ENCODE data around the gene CCSER2. TPM values are rescaled to one million over a fixed set of nuclear protein-coding genes. Genes with fewer than 3 reads are reported as not detected.
A peak's percentile ranks its signal among the peaks of the same experiment; 100 is the strongest.

Gene CCSER2
- total and polyA plus RNA-seq, 2 experiments from 2014 or later: 30.6 to 76.8 TPM

- no peak overlapping the region for H3K27ac ChIP-seq
- H3K4me2 ChIP-seq (ENCODE audit: unreplicated experiment): no peak overlapping the region
- no peaks in the 10 kb centered on the region for H3F3A ChIP-seq (ENCODE audit: insufficient read depth)
- WGBS, 2 experiments (ENCODE audit: low coverage in 1 of 2, low lambda C conversion rate in 2 of 2, missing lambda C conversion rate in 2 of 2): 64 to 66% methylated on average over 2 of the region's 2 CpGs
- TF ChIP-seq EZH2 (IDR thresholded peaks at IDR 0.05; ENCODE audit: insufficient read depth, poor library complexity, severe bottlenecking): no peak
- TF ChIP-seq EZH2phosphoT487 (IDR thresholded peaks at IDR 0.05; ENCODE audit: insufficient read depth, low read depth): no peak
- H3K36me3 ChIP-seq (ENCODE audit: low read depth): peaks cover 2% of the 10 kb centered on the region; the same call in 1 of the 2 replicates
- H2AFZ ChIP-seq: no peak overlapping the region
- no peaks in the 10 kb centered on the region for H3K9me3 ChIP-seq (ENCODE audit: low read depth)
- no peak for DNase-seq
- H3K4me3 ChIP-seq: no peak overlapping the region
- H3K27me3 ChIP-seq (replicated peaks; ENCODE audit: insufficient read depth): no peaks in the 10 kb centered on the region
- H4K20me1 ChIP-seq (ENCODE audit: insufficient read depth): peaks cover 8% of the 10 kb centered on the region; the same call in 1 of the 2 replicates
- H3K4me1 ChIP-seq (ENCODE audit: insufficient read depth): no peaks in the 10 kb centered on the region
- in situ Hi-C loops (cut with MboI): no loop called here
- H3K9ac ChIP-seq: no peak overlapping the region
- H3K79me2 ChIP-seq (ENCODE audit: insufficient read depth): peaks cover 84% of the 10 kb centered on the region
- no peaks in the 10 kb centered on the region for H3K9me2 ChIP-seq (ENCODE audit: insufficient read depth)
These were observed 46.1 kb downstream of the CCSER2 start for GRCh38 chr10:84374455-84374854.

GRCh38 chr10:84375011-84375410 is 46.6 kb downstream of the CCSER2 start:
- H3K9me2 ChIP-seq (ENCODE audit: insufficient read depth): no peaks in the 10 kb centered on the region
- DNase-seq: peak; percentile 65
- H3K36me3 ChIP-seq (ENCODE audit: low read depth): peaks cover 2% of the 10 kb centered on the region; the same call in 1 of the 2 replicates
- no peak overlapping the region for H3K27ac ChIP-seq
- H3K4me1 ChIP-seq (ENCODE audit: insufficient read depth): no peaks in the 10 kb centered on the region
- H4K20me1 ChIP-seq (ENCODE audit: insufficient read depth): peaks cover 4% of the 10 kb centered on the region; the same call in 1 of the 2 replicates
- no peak overlapping the region for H3K4me2 ChIP-seq (ENCODE audit: unreplicated experiment)
- no peak overlapping the region for H3K4me3 ChIP-seq
- H2AFZ ChIP-seq: no peak overlapping the region
- no peak overlapping the region for H3K9ac ChIP-seq
- no peaks in the 10 kb centered on the region for H3K27me3 ChIP-seq (replicated peaks; ENCODE audit: insufficient read depth)
- no peaks in the 10 kb centered on the region for H3F3A ChIP-seq (ENCODE audit: insufficient read depth)
- peaks cover 83% of the 10 kb centered on the region for H3K79me2 ChIP-seq (ENCODE audit: insufficient read depth)
- TF ChIP-seq EZH2 (IDR thresholded peaks at IDR 0.05; ENCODE audit: insufficient read depth, poor library complexity, severe bottlenecking) (no peak), EZH2phosphoT487 (IDR thresholded peaks at IDR 0.05; ENCODE audit: insufficient read depth, low read depth) (no peak)
- in situ Hi-C loops (cut with MboI): loop anchor here (5.0 kb wide), 1 partner anchor 157 kb away; no protein-coding TSS in a partner anchor
- H3K9me3 ChIP-seq (ENCODE audit: low read depth): no peaks in the 10 kb centered on the region

- no peaks in the 10 kb centered on the region for H3F3A ChIP-seq (ENCODE audit: insufficient read depth)
- no peaks in the 10 kb centered on the region for H3K9me3 ChIP-seq (ENCODE audit: low read depth)
- TF ChIP-seq EZH2phosphoT487 (IDR thresholded peaks at IDR 0.05; ENCODE audit: insufficient read depth, low read depth) (no peak), EZH2 (IDR thresholded peaks at IDR 0.05; ENCODE audit: insufficient read depth, poor library complexity, severe bottlenecking) (no peak)
- in situ Hi-C loops (cut with MboI): loop anchor here (5.0 kb wide), 1 partner anchor 156 kb away; no protein-coding TSS in a partner anchor
- no peaks in the 10 kb centered on the region for H3K4me1 ChIP-seq (ENCODE audit: insufficient read depth)
- no peak overlapping the region for H3K4me3 ChIP-seq
- no peaks in the 10 kb centered on the region for H3K9me2 ChIP-seq (ENCODE audit: insufficient read depth)
- H3K36me3 ChIP-seq (ENCODE audit: low read depth): peaks cover 2% of the 10 kb centered on the region; the same call in 1 of the 2 replicates
- no peaks in the 10 kb centered on the region for H4K20me1 ChIP-seq (ENCODE audit: insufficient read depth)
- no peak overlapping the region for H2AFZ ChIP-seq
- H3K9ac ChIP-seq: no peak overlapping the region
- no peak overlapping the region for H3K27ac ChIP-seq
- H3K79me2 ChIP-seq (ENCODE audit: insufficient read depth): peaks cover 82% of the 10 kb centered on the region
- H3K4me2 ChIP-seq (ENCODE audit: unreplicated experiment): no peak overlapping the region
- 89 to 100% methylated on average over 1 of the region's 1 CpG for WGBS, 2 experiments (ENCODE audit: low coverage in 1 of 2, low lambda C conversion rate in 2 of 2, missing lambda C conversion rate in 2 of 2)
- DNase-seq: no peak
- H3K27me3 ChIP-seq (replicated peaks; ENCODE audit: insufficient read depth): no peaks in the 10 kb centered on the region
These were observed 47.5 kb downstream of the CCSER2 start for GRCh38 chr10:84375881-84376280.

- Histone ChIP-seq H3K27ac (no peak overlapping the region), H3K9me3 (ENCODE audit: low read depth) (no peaks in the 10 kb centered on the region), H3K4me2 (ENCODE audit: unreplicated experiment) (no peak overlapping the region), H3F3A (ENCODE audit: insufficient read depth) (no peaks in the 10 kb centered on the region), H3K79me2 (ENCODE audit: insufficient read depth) (peaks cover 30% of the 10 kb centered on the region), H3K27me3 (replicated peaks; ENCODE audit: insufficient read depth) (no peaks in the 10 kb centered on the region), H4K20me1 (ENCODE audit: insufficient read depth) (no peaks in the 10 kb centered on the region), H2AFZ (no peak overlapping the region), H3K36me3 (ENCODE audit: low read depth) (peaks cover 8% of the 10 kb centered on the region; the same call in 1 of the 2 replicates), H3K4me1 (ENCODE audit: insufficient read depth) (no peaks in the 10 kb centered on the region), H3K9me2 (ENCODE audit: insufficient read depth) (no peaks in the 10 kb centered on the region), H3K9ac (no peak overlapping the region), H3K4me3 (no peak overlapping the region)
- in situ Hi-C loops (cut with MboI): no loop called here
- no peak for DNase-seq
- WGBS, 2 experiments (ENCODE audit: low coverage in 1 of 2, low lambda C conversion rate in 2 of 2, missing lambda C conversion rate in 2 of 2): 98 to 100% methylated on average over 1 of the region's 1 CpG
- TF ChIP-seq EZH2phosphoT487 (IDR thresholded peaks at IDR 0.05; ENCODE audit: insufficient read depth, low read depth) (no peak), EZH2 (IDR thresholded peaks at IDR 0.05; ENCODE audit: insufficient read depth, poor library complexity, severe bottlenecking) (no peak)
These were observed 59.8 kb downstream of the CCSER2 start for GRCh38 chr10:84388148-84388547.

GRCh38 chr10:84390364-84390763 is 62.0 kb downstream of the CCSER2 start:
- Histone ChIP-seq H2AFZ (no peak overlapping the region), H3K9me2 (ENCODE audit: insufficient read depth) (no peaks in the 10 kb centered on the region), H3K4me3 (no peak overlapping the region), H3K9ac (no peak overlapping the region), H3K4me2 (ENCODE audit: unreplicated experiment) (no peak overlapping the region), H3K79me2 (ENCODE audit: insufficient read depth) (peaks cover 51% of the 10 kb centered on the region), H3K27me3 (replicated peaks; ENCODE audit: insufficient read depth) (no peaks in the 10 kb centered on the region), H3K4me1 (ENCODE audit: insufficient read depth) (no peaks in the 10 kb centered on the region), H3K36me3 (ENCODE audit: low read depth) (0 out of 2 replicates have a peak, but pooled peaks cover 2% of the 10 kb centered on the region), H4K20me1 (ENCODE audit: insufficient read depth) (no peaks in the 10 kb centered on the region), H3F3A (ENCODE audit: insufficient read depth) (no peaks in the 10 kb centered on the region), H3K27ac (no peak overlapping the region), H3K9me3 (ENCODE audit: low read depth) (no peaks in the 10 kb centered on the region)
- TF ChIP-seq EZH2phosphoT487 (IDR thresholded peaks at IDR 0.05; ENCODE audit: insufficient read depth, low read depth) (no peak), EZH2 (IDR thresholded peaks at IDR 0.05; ENCODE audit: insufficient read depth, poor library complexity, severe bottlenecking) (no peak)
- in situ Hi-C loops (cut with MboI): no loop called here
- no peak for DNase-seq
- 98 to 100% methylated on average over 4 of the region's 4 CpGs for WGBS, 2 experiments (ENCODE audit: low coverage in 1 of 2, low lambda C conversion rate in 2 of 2, missing lambda C conversion rate in 2 of 2)
